ENCODE measurements around the gene TMEM9. TPM values are rescaled to one million over a fixed set of nuclear protein-coding genes. Genes with fewer than 3 reads are reported as not detected.

The TMEM9 gene
- polyA plus RNA-seq, 3 donors = 13.6 to 43.6 (median 22.4) TPM

GRCh38 chr1:201186192-201186591 lies 31.9 kb upstream of the TMEM9 start:
- Mint-ChIP-seq H3K9me3 (peaks cover 0 to 3% (median 0%) of the 10 kb centered on the region in 7 donors), H3K27me3 (ENCODE audit: low read depth in 3 of 3) (peaks cover 12 to 21% (median 13%) of the 10 kb centered on the region in 3 donors), H3K4me3 (no peak overlapping the region), H3K27ac (no peak overlapping the region), H3K4me1 (peaks cover 8% of the 10 kb centered on the region), H3K36me3 (no peaks in the 10 kb centered on the region)
- H3K4me1 ChIP-seq (ENCODE audit: control insufficient read depth in 1 of 2, insufficient read depth in 2 of 2, low read length in 2 of 2) = no peaks in the 10 kb centered on the region
- no peaks in the 10 kb centered on the region for H3K36me3 ChIP-seq (replicated peaks in 1 of 2; ENCODE audit: control insufficient read depth in 1 of 2, insufficient read depth in 2 of 2, low read length in 2 of 2)
- intact Hi-C loops (cut with micrococcal nuclease) = no loop called here
- no peak overlapping the region for H3K27ac ChIP-seq (ENCODE audit: low read depth in 1 of 2, low read length in 2 of 2)
- H3K4me2 ChIP-seq (replicated peaks; ENCODE audit: extremely low read depth, low read length, poor library complexity, severe bottlenecking) = no peak overlapping the region
- H3K4me3 ChIP-seq (replicated peaks in 1 of 3; ENCODE audit: low read depth in 2 of 3, low read length in 3 of 3) = no peak overlapping the region
- TF ChIP-seq CTCF (IDR thresholded peaks at IDR 0.05) = no peak
- H2AFZ ChIP-seq (ENCODE audit: insufficient read depth, low read depth, low read length, poor library complexity, severe bottlenecking) = no peak overlapping the region
- no peaks in the 10 kb centered on the region for H3K79me2 ChIP-seq (ENCODE audit: insufficient read depth, low read length)
- H3K27me3 ChIP-seq (ENCODE audit: control insufficient read depth in 2 of 2, insufficient read depth in 2 of 2, low read length in 2 of 2) = peaks cover 0 to 4% of the 10 kb centered on the region in 2 donors
- peak in 2 of 3 donors; percentile 23 to 61 for DNase-seq
- WGBS (ENCODE audit: insufficient coverage) = 100% methylated on average over 1 of the region's 3 CpGs
- H3K9ac ChIP-seq (ENCODE audit: insufficient read depth, low read length, poor library complexity, severe bottlenecking) = no peak overlapping the region
- H4K20me1 ChIP-seq (ENCODE audit: insufficient read depth, low read length) = no peaks in the 10 kb centered on the region
- H3K9me3 ChIP-seq (replicated peaks in 1 of 2; ENCODE audit: control insufficient read depth in 1 of 2, insufficient read depth in 1 of 2, low read length in 2 of 2) = no peaks in the 10 kb centered on the region

- Mint-ChIP-seq H3K4me3 (no peak overlapping the region), H3K4me1 (peaks cover 12% of the 10 kb centered on the region), H3K27me3 (ENCODE audit: low read depth in 3 of 3) (peaks cover 11 to 19% (median 14%) of the 10 kb centered on the region in 3 donors), H3K36me3 (no peaks in the 10 kb centered on the region), H3K9me3 (peaks cover 0 to 3% (median 0%) of the 10 kb centered on the region in 7 donors), H3K27ac (peak overlapping the region in 2 of 7 donors; percentile 4 to 21)
- H2AFZ ChIP-seq (ENCODE audit: insufficient read depth, low read depth, low read length, poor library complexity, severe bottlenecking) = no peak overlapping the region
- intact Hi-C loops (cut with micrococcal nuclease) = no loop called here
- H3K9ac ChIP-seq (ENCODE audit: insufficient read depth, low read length, poor library complexity, severe bottlenecking) = no peak overlapping the region
- H3K4me3 ChIP-seq (replicated peaks in 1 of 3; ENCODE audit: low read depth in 2 of 3, low read length in 3 of 3) = no peak overlapping the region
- WGBS (ENCODE audit: insufficient coverage) = no CpG with 5 or more reads among the region's 5 CpGs
- no peaks in the 10 kb centered on the region for H4K20me1 ChIP-seq (ENCODE audit: insufficient read depth, low read length)
- H3K4me2 ChIP-seq (replicated peaks; ENCODE audit: extremely low read depth, low read length, poor library complexity, severe bottlenecking) = no peak overlapping the region
- no peaks in the 10 kb centered on the region for H3K79me2 ChIP-seq (ENCODE audit: insufficient read depth, low read length)
- H3K36me3 ChIP-seq (replicated peaks in 1 of 2; ENCODE audit: control insufficient read depth in 1 of 2, insufficient read depth in 2 of 2, low read length in 2 of 2) = no peaks in the 10 kb centered on the region
- no peaks in the 10 kb centered on the region for H3K4me1 ChIP-seq (ENCODE audit: control insufficient read depth in 1 of 2, insufficient read depth in 2 of 2, low read length in 2 of 2)
- H3K9me3 ChIP-seq (replicated peaks in 1 of 2; ENCODE audit: control insufficient read depth in 1 of 2, insufficient read depth in 1 of 2, low read length in 2 of 2) = no peaks in the 10 kb centered on the region
- no peak for TF ChIP-seq CTCF (IDR thresholded peaks at IDR 0.05)
- DNase-seq = no peak
- no peak overlapping the region for H3K27ac ChIP-seq (ENCODE audit: low read depth in 1 of 2, low read length in 2 of 2)
- H3K27me3 ChIP-seq (ENCODE audit: control insufficient read depth in 2 of 2, insufficient read depth in 2 of 2, low read length in 2 of 2) = peaks cover 0 to 1% of the 10 kb centered on the region in 2 donors
Observed at GRCh38 chr1:201185527-201186128, 31.4 kb upstream of the TMEM9 start.
